ENCODE data around the gene CMKLR1.

CMKLR1 gene

GRCh38 chr12:108370415-108370814 is 31.3 kb upstream of the CMKLR1 start:
- TF ChIP-seq GATA3 (IDR thresholded peaks at IDR 0.05; ENCODE audit: low read depth, low read length) = no peak
- no peak for TF ChIP-seq GATA2 (IDR thresholded peaks at IDR 0.05; ENCODE audit: low read depth, low read length)

GRCh38 chr12:108369736-108370396 is 30.8 kb upstream of the CMKLR1 start:
- peak; percentile 91 for TF ChIP-seq GATA2 (IDR thresholded peaks at IDR 0.05; ENCODE audit: low read depth, low read length)
- peak; percentile 55 for TF ChIP-seq GATA3 (IDR thresholded peaks at IDR 0.05; ENCODE audit: low read depth, low read length)

DNA sequence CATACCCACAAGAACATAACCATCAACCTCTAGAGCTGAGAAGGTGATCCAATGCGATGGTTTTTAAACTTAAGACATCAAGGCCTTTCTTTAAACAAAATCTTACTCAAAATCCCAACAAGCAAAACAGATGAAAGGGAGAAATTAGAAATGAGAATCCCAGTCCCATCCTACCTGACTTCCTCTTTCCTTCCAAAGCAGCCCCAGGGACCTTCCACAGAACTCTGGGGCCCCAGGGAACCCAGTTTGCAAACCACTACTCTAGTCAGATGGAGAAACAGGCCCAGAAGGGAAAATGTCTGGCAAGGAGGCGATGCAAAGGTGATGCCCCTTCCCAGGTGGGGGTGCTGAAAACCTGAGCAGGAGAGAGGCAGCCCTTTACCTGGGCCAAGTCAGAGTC is 29.0 kb upstream of the CMKLR1 start:
- TF ChIP-seq GATA2 (IDR thresholded peaks at IDR 0.05; ENCODE audit: low read depth, low read length) (no peak), GATA3 (IDR thresholded peaks at IDR 0.05; ENCODE audit: low read depth, low read length) (no peak)

GRCh38 chr12:108367436-108367835 is 28.3 kb upstream of the CMKLR1 start:
- no peak for TF ChIP-seq GATA2 (IDR thresholded peaks at IDR 0.05; ENCODE audit: low read depth, low read length)
- no peak for TF ChIP-seq GATA3 (IDR thresholded peaks at IDR 0.05; ENCODE audit: low read depth, low read length)

DNA sequence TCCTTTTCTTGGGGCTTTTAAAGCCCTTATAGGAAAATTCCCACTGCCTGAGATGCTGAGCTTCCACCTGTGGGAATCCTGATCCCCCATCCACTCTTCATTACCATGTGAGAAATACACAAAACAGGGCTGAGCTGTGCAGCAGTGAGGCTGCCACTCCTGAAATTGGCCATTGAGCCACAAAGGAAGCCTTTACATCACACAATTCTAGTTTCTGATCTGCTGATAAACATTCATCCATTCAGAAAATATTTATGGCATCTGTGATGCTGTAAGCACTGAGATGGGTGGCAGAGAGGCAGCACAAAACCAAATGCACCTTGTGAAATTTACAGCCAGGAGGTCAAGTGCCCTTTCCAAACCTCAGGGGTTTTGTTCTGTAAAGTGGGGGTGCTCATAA is 26.2 kb upstream of the CMKLR1 start:
- TF ChIP-seq GATA2 (IDR thresholded peaks at IDR 0.05; ENCODE audit: low read depth, low read length) (peak; percentile 78), GATA3 (IDR thresholded peaks at IDR 0.05; ENCODE audit: low read depth, low read length) (no peak)

- TF ChIP-seq GATA2 (IDR thresholded peaks at IDR 0.05; ENCODE audit: low read depth, low read length) (no peak), GATA3 (IDR thresholded peaks at IDR 0.05; ENCODE audit: low read depth, low read length) (no peak)
Measured at GRCh38 chr12:108364879-108365278, 25.8 kb upstream of the CMKLR1 start.

- TF ChIP-seq GATA3 (IDR thresholded peaks at IDR 0.05; ENCODE audit: low read depth, low read length) (no peak), GATA2 (IDR thresholded peaks at IDR 0.05; ENCODE audit: low read depth, low read length) (no peak)
Measured at GRCh38 chr12:108363565-108363964, 24.5 kb upstream of the CMKLR1 start.

DNA sequence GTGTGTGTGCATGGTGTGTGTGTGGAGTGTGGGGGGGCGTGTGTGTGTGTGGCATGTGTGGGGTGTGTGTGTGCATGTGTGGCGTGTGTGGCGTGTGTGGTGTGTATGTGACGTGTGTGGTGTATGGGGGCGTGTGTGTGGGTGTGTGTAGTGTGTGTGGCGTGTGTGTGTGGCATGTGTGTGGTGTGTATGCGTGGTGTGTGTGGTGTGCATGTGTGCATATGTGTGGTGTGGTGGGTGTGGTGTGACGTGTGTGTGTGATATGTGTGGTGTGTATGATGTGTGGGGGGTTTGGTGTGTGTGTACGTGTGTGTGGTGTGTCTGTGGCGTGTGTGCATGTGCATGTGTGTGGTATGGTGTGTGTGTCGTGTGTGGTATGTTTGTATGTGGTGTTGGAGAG is 24.1 kb upstream of the CMKLR1 start:
- TF ChIP-seq GATA2 (IDR thresholded peaks at IDR 0.05; ENCODE audit: low read depth, low read length) (no peak), GATA3 (IDR thresholded peaks at IDR 0.05; ENCODE audit: low read depth, low read length) (no peak)

GRCh38 chr12:108361606-108362005 is 22.5 kb upstream of the CMKLR1 start:
- TF ChIP-seq GATA3 (IDR thresholded peaks at IDR 0.05; ENCODE audit: low read depth, low read length) (no peak), GATA2 (IDR thresholded peaks at IDR 0.05; ENCODE audit: low read depth, low read length) (no peak)

DNA sequence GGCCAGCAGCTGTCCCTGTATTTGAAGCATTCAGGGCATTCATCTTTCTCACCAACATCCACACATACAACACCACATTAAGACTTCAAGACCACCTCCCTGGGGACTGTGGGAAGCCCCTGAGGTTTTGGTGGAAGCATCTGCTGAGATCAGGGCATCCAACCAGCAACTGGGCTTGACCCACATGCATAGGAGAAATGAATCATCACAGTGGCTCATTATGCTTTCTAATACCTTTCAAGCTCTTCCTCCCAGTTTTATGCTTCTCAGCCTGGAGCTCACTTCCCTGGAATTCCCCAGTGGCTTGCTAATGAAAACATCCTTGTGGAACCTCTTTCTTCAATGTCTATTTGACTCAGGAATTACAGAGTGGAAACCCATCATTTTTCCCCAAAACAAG is 21.4 kb upstream of the CMKLR1 start:
- TF ChIP-seq GATA2 (IDR thresholded peaks at IDR 0.05; ENCODE audit: low read depth, low read length) = no peak
- no peak for TF ChIP-seq GATA3 (IDR thresholded peaks at IDR 0.05; ENCODE audit: low read depth, low read length)

DNA sequence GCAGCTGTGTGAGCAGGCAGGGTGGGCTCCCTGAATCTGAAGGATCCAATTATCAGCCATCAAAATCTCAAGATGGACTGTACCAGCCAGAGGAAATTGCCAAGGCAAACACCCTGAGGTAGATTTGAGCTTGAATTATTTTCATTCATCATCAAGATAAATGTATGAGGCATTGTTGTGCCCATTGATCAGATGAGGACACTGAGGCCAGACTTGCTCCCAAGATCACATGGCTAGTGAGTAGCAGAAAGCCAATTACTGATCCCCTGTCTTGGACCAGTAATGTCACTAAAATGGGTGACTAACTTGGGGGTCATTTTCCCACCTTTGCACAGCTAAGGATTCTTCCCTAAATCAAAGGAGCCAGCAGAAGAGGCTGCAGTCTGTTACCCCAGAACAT is 20.9 kb upstream of the CMKLR1 start:
- no peak for TF ChIP-seq GATA3 (IDR thresholded peaks at IDR 0.05; ENCODE audit: low read depth, low read length)
- no peak for TF ChIP-seq GATA2 (IDR thresholded peaks at IDR 0.05; ENCODE audit: low read depth, low read length)

- TF ChIP-seq GATA3 (IDR thresholded peaks at IDR 0.05; ENCODE audit: low read depth, low read length) (no peak), GATA2 (IDR thresholded peaks at IDR 0.05; ENCODE audit: low read depth, low read length) (no peak)
Measured at GRCh38 chr12:108358580-108358965, 19.5 kb upstream of the CMKLR1 start.

DNA sequence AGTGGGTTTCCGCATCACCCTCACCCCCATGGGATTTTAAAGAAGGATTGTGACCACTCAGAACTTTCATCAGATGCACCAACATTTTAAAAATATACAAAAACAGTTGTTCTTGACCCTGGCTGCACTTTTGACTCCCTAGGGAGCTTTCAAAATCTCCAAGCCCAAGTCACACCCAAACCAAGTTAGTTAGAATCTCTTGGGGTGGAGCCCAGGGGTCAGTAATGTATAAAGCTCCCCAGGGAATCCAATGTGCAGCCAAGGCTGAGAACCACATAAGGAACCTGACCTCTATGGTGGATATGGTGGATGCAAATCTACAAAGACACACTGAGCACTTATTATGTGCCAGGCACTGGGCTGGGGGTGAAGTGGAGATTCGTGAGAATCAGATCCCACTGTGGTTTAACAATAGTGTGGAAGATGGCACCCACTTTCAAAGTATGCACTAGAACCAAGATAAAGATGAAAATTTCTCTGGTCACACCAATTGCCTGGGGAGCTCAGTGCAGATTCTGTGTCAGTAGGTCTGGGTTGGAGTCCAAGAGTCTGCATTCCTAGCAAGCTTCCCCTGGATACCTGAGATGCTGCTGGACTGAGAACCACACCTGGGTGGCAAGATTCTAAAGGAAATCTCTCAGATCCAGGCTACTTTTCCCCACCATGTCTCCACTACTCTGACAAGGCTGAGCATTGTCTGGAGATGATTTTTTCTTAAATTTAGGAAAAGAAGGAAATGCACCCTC is 18.9 kb upstream of the CMKLR1 start:
- no peak for TF ChIP-seq GATA2 (IDR thresholded peaks at IDR 0.05; ENCODE audit: low read depth, low read length)
- no peak for TF ChIP-seq GATA3 (IDR thresholded peaks at IDR 0.05; ENCODE audit: low read depth, low read length)

DNA sequence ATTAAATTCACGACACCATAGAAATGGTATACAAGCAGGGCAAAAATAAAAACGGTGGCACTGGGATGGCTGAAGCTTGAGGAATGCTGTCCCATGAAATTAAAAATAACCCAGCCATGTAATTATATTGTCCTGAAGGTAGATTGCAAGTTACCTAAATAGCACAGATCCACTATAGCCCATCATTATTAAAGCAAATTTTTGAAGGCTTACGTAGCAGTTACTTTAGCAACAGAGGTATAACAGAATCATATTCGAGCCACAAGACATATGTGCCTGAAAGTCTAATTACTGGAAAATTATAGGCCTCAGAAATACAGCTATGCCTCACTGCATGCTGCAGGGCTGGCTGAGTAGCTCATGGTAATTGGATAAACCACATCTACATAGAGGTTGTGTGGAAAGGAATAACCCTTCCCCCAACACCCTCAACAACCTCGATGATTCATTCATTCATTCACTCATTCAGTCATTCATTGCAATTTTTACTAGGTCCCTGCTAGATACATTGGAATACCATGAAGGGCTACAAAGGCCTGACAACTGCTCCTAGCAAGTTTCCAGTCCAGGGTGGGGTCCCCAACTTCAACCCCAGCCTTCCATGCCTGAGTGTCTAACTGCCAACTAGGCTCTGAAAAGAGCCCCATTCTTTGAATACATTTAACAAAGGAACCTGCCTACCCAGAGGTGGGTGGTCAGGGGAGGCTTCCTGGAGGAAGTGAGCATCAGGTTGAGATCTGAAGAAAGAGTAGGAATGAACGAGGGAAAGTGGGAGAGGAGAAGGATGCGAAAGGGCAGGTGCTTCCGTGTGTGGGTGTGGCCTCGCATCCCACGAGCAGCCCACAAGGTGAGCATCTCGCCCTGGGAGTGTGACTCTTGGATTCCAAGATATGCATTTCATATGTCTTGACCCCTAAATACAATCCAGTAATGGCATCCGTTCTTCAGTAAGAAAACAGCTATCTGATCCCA is 18.0 kb upstream of the CMKLR1 start:
- TF ChIP-seq GATA2 (IDR thresholded peaks at IDR 0.05; ENCODE audit: low read depth, low read length) = no peak
